GM12874 (cell line): Measurements from ENCODE around the gene CFAP300.

Experiments used
- CTCF ChIP-seq: IDR thresholded peaks from 2 replicates; pipeline ENCODE4 v1.5.1; 2011; ENCODE audit warnings: low read depth, mild to moderate bottlenecking, control low read depth, low read length, moderate library complexity; ENCODE audit not compliant: insufficient read depth

Gene CFAP300

DNA sequence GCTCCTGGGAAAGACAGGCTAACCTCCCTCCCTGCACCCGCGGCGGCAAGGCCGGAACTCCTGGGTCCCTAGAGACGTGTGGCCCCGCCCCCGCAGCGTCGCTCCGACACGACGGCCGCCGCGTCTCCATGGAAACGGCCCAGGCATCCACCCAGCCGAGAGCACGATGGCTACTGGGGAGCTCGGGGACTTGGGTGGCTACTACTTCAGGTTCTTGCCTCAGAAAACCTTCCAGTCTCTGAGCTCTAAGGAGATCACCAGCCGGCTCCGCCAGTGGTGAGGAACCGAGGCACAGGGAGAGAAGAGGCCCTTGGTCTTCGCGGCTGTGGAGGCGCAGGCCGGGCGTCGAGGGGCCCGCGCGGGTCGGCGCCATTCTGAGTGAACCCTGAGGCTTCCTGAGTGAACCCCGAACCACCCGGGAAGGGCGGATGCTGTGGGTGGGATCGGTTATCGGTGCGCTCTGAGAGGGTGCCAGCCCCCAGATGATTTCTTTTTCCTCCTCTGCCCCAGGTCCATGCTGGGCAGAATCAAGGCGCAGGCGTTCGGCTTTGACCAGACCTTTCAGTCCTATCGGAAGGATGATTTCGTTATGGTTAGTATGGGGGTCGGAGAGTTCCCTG, at the start of gene CFAP300:
CFAP300 (plus strand) TSS at position 133 of the 620 bp plus-strand sequence; CDS start at position 167, 34 bp downstream.
- TF ChIP-seq CTCF: no peak

GRCh38 chr11:102001657-102002338, 45.4 kb upstream of the CFAP300 start:
- TF ChIP-seq CTCF: no peak

GRCh38 chr11:102004220-102004619, 43.0 kb upstream of the CFAP300 start:
- no peak for TF ChIP-seq CTCF

DNA sequence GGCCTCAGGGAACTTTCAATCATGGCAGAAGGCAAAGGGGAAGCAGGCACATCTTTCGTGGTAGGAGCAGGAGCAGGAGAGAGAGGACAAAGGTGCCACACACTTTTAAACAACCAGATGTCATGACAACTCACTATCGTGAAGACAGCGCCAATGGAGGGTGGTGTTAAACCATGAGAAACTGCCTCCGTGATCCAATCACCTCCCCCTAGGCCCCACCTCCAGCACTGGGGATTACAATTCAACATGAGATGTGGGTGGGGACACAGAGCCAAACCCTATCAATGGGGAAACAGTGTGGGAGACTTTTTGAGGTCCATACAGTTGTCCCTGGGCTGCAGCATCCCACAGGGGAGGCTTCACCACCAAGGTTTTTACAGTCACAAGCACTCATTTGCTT, 41.9 kb upstream of the CFAP300 start:
- no peak for TF ChIP-seq CTCF

GRCh38 chr11:102006835-102007566, 40.2 kb upstream of the CFAP300 start:
- no peak for TF ChIP-seq CTCF

DNA sequence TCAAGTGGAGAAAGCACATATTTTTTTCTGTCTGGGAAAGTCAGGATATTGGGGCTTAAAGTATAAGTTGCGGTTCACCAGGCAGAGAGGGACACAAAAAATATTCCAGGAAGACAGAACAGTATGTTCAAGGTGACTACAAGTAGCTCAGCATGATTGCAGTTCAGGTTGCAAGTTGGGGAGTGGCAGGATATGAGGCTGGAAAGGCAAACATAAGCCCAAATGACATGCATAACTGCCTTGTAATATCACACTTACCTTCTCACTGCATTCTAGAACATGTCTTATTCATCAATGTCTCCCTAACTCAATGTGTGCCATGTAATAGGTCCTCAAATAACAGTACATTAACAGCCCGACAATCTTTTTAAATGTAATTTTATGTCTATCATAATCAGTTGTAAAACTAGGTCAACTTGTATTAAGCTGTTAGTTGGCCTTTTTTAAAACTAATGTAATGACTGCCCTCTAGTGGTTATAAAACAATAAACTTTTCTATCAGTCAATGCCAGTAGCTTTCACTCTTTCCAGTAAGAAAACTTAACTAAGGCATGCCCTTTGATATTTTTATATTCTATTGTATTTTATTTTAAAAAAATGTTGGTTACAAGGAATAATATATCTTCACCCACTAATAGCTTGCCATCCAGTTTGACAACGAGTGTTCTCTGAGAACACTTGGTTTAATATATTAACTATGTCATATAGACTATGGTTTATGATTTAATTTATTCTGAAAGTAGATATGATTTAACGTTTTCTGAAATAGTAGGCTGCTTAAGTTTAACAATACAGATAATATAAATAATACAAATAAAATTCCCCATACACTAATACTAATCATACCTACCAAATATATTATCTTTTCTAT, 39.4 kb upstream of the CFAP300 start:
- peak; percentile 11; the same call in 1 of the 2 replicates for TF ChIP-seq CTCF
